Activated effector memory CD4-positive, alpha-beta T cell treated with anti-CD3 and anti-CD28 coated beads, Interleukin-2, amount 50 U/mL, for 16 hours (primary cell): ENCODE results near the gene LACTB.
"Not testable (repeated sequence)": the region's sequence is repeated elsewhere in the genome, so short reads cannot be mapped to it uniquely, and the experiment has no call there.

ENCODE experiments used
- DNase-seq: peaks from one replicate; pipeline ENCODE4 v3.0.0-alpha.2; 2020

LACTB gene

DNA sequence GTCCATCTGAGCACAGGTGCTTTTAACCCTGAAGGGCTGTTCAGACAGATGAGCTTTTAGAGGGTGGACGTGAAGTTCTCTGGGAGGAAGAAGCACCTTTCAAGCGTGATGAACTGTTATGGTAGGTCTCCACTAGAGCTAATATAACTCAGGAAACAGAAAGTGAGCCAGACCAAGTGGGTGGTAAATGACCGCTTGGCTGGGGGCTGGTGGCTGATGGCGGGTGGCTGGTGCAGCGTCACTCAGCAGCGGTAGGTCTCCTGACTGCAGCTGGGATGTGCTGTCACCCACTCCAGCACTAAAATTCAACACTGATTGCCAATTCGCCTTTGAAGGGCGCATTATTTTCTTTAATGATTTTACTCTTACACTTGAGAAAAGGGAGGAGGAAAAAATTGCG is 31.2 kb upstream of the LACTB start:
- DNase-seq: no peak

DNA sequence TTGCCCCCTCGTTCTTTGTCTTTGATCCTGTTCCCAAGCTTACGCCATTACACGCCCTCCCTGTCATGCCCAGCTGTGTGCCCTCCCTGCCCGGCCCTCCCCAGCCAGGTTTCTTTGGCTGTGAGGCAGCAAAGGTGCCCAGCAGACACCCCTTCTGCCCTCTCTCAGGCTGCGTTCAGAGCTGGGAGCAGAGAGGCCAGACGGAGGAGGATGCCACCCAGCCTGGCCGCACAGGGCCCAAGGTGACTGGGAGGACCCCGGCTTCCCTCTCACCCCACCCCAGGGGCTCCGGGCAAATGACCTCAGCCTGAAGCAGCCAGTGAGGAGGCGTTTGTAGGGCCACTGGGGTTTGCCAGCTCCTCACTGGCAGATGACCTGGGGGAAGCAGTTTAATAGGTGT is 30.8 kb upstream of the LACTB start:
- no peak for DNase-seq

DNA sequence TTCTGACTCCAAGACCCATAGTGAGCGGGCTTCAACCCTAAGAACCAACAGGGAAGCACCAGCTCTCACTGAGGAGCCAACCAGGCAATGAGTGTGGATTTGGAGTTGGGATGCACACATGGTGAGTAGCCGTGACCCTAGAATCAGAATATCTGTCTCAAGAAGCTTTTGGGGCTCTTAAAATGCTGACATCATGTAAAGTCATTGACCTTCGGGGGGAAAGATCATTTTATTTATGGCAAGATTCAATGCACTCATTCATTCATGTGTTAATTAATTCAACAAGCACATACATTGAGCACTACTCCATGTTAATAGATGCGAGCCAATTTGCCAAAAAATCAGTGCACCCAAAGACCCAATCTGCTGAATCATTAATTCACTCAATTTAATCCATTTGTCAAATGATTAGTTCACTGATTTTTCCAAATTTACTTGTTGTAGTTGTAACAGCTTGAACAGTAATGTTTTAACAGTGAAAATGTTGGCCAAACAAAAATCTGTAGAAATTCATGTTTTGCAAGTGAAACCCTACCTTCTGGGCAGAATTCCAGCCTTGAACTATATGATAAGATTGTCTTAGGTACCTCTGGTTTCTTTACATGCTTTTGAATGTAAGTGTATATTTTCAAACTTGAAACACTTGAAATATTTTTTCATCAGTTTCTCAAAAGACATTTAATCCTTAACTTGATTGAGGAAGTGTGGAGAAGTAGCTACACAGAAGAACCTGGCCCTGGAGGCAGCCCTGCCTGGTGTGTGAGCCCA is 29.8 kb upstream of the LACTB start:
- DNase-seq: no peak

DNA sequence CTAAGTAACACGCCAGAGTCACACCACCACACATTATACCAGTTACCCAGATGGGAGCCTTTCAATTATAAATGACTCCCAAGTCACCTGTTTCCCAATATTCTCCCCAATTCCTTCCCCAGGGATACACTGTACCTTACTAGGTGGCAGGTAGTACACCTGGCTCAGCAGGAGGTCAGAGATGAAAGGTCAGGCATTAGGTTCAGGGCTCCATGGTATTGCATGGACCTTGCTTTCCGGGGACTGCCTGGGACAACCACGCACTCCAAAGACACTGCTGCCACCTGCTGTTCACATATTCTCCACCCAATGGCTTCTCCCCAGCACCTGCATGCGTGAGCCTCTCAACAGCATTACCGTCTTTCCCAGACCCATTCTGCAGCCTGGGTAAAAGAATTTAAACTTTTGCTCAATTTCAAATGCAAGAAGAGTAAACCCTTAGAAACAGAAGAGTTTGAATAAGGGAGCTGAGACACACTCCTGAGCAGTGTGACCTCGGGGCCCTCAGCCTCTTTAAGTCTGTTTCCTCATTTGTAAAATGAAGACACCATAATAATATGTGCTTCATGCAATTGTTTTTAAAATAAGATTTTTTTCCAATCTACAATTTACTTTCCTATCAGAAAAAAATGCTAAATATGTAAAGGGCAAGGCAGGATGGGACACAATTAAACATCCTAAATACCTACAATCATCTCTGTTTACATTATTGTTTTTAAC is 28.0 kb upstream of the LACTB start:
- peak; percentile 86 for DNase-seq

DNA sequence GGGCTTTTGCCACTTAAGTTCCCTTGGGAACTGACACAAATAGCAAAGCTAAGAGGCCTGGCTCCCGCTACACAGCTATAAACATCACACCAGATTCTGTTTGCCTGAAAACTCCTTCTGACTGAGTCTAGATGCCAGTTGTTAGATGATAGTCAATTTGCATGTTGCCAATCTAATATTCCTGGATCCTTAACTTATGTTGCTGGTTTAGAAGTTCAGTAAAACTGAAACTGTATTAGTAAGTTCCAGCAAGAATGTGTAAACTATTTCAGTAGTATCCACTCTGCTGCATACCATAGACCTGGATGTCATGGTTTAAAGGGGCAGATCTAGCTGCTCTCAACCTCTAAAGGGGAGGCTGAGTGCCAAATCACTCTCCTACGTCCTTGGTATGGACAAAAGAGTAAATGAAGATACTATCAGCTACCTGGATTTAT is 27.1 kb upstream of the LACTB start:
- DNase-seq: no peak

DNA sequence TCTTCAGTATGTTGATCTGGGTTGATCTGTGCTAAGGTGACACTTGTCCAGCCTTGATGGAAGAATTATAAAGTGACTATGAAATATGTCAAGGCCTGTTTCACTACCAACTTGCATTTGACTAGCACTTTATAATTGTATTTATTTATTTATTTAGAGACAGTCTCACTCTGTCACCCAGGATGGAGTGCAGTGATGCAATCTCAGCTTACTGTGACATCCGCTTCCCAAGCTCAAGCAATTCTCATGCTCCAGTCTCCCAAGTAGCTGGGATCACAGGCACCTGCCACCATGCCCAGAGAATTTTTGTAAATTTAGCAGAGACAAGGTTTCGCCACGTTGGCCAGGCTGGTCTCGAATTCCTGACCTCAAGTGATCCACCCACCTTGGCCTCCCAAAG is 25.5 kb upstream of the LACTB start:
- DNase-seq: no peak

DNA sequence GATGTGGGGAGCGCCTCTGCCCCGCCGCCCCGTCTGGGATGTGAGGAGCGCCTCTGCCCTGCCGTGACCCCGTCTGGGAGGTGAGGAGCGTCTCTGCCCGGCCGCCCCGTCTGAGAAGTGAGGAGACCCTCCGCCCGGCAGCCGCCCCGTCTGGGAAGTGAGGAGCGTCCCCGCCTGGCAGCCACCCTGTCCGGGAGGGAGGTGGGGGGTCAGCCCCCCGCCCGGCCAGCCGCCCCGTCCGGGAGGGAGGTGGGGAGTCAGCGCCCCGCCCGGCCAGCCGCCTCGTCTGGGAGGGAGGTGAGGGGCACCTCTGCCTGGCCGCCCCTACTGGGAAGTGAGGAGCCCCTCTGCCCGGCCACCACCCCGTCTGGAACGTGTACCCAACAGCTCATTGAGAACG is 22.8 kb upstream of the LACTB start:
- not testable (repeated sequence) for DNase-seq

DNA sequence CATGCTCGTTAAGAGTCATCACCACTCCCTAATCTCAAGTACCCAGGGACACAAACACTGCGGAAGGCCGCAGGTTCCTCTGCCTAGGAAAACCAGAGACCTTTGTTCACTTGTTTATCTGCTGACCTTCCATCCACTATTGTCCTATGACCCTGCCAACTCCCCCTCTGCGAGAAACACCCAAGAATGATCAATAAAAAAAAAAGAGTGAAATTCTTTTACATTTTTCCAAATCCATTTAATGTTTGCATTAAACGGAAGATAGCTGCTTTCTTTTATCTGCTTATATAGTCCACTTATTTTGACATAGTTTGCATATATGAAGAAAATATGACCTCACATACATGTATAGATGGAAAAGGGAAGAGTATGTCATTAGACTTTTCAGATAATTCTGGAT is 22.1 kb upstream of the LACTB start:
- DNase-seq: not testable (repeated sequence)

DNA sequence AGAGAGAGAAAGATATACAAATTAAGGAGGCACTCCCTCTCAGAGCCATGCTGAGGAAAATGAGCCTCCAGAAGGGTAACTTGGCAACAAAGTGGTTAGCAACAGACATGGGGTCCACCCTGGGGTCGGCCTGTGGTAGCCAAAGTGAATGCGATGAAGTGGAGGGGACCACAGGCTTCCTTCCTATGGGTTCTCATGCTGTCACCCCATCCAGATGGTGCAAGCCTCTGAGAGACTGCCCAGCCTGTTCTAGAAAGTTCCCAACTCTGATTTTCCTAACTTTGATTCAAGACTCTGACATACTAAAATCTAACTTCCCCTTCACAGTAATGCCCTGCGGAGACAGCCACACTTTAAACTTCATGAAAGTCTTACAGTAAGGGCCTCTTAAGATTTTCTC is 18.2 kb upstream of the LACTB start:
- no peak for DNase-seq

DNA sequence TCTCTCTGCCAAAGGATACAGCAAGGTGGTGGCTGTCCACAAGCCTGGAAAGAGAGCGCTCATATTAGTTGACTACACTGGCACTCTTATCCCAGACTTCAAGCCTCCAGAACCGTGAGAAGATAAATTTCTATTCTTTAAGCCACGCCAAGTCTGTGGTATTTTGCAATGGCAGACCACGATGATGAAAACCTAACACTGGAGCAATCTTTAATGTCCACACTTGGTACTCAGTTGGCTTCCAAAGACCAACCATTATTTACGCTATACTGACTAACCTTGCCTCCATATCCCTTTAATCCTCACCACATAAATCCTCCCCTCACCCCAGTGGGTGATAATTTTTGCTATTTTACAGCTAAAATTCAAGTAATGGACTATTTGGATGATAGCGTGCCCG is 16.9 kb upstream of the LACTB start:
- no peak for DNase-seq

DNA sequence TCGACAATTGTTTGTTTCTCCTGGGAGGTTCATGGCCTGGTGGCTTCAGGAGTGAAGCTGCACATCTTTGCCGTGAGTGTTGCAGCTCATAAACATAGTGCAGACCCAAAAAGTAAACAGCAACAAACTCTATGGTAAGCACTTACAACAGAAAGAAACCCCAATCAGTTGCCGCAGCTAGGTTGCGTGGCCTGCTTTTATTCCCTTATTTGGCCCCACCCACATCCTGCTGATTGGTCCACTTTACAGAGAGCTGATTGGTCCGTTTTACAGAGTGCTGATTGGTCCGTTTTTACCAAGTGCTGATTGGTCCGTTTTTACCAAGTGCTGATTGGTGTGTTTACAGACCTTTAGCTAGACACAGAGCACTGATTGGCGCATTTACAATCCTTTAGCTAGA is 16.3 kb upstream of the LACTB start:
- DNase-seq: not testable (repeated sequence)

DNA sequence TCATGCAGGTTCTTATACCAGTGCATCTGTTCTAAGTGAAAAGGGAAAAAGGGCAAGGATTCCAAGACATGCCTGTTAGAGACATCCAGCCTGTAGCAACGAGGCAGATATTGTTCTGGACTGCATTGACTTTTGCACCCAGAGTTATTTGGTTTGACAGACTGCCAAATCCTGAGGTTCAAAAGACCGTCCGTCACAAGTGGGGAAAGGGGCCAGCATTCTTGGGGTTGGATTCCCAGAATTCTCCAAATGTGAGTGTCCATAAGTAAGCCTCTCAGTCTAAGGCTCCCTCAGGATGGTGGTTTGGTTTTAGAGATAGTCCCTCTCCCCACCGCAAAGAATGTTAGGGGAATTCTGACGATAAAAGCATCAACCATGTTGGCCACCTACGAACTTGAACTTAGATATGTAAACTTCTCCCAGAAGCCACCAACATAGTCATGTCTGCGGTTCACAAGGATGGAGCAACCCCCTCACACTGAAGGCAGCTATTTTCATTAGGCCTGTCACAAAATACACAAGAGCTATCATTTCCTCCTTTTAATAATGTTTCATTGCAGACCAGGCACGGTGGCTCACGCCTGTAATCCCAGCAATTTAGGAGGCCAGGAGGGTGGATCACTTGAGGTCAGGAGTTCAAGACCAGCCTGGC is 13.6 kb upstream of the LACTB start:
- no peak for DNase-seq

DNA sequence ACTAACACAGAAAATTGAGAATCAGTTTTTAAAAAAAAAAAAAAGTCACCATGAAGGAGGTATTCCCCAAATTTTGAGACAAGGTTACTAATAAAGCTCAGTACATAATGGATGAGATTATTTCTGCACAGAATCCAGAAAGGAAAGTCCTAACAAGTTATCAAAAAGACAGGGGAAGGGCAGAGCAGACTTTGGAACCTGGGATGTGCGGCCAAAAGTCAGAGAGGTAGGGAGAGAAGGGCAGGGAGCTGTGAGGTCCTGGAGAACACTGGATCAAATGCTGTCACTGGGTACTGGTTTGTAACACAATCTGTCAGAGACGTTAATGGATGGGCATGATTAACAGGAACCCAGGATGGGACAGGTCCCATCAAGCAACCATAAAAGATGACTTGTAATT is 12.2 kb upstream of the LACTB start:
- DNase-seq: no peak

DNA sequence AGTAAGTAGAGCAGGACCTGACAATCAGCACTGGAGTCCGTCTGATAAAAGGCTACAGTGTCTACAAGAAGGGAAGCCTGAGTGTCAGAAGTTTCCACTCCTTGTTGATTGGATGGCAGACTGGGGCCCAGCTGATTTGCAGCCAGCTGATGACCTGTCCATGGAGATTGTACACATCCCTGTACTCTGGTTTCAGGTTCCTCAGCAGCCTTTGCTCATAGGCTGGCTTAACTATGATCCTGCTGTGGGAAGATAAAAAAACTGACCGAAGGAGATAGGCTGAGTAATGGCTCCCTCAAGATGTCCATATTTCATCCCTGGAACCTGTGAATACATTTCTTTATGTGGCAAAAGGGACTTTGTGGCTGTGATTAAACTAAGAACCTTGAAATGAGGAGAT is 11.7 kb upstream of the LACTB start:
- DNase-seq: no peak

DNA sequence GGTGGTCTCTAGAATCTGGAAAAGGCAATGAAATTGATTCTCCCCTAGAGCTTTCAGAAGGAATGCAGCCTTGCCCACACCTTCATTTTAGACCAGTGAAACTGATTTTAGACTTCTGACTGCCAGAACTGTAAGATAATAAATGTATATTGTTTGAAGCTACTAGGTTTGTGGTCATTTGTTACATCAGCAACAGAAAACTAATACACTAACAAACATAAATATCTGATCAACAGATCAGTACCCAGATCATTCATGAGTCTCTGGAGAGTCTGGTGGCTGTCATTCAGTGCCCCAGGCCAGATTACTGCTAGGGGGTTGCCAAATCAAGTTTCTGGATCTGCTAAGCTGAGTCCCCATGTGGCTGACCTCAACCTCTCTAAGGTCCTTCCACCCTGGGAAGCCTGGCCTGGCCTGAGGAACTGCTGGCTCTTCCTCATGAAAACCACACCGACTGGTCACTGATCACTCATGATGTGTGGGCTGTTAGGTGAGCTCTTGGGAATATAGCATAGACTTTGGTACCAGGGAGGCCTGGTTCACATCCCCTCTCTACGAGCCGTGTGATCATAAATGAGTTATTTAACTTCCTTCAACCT is 11.1 kb upstream of the LACTB start:
- DNase-seq: no peak

DNA sequence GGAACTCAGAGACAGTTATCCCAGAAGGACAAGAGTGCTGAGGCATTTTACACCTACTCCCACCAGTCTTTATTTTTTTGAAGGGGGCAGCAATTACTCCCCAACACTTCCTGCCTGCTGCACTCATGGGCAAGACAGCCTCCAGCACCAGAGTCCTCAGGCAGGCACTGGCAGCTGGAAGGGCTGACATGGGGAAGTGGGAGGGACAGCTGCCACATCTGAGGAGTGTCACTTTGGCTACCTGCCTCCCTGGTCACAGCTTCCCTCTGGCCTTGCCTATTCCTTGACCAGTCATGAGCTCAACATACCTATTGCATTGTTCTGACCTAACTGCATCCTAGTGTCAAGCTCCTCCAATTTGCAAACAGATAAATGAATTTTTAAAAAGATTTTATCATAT is 10.2 kb upstream of the LACTB start:
- no peak for DNase-seq

DNA sequence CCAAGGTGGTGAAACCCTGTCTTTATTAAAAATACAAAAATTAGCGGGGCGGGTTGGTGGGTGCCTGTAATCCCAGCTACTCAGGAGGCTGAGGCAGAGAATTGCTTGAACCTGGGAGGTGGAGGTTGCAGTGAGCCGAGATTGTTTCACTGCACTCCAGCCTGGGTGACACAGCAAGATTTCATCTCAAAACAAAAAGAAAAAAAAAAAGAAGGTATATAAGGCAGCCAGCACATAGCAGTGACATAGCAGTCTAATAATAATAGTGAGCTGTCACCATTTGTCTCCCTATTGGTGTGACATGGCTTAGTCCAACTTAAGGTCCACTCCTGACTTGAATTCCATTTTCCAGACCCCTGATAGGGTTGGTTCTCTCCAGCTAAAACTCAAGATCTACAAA is 8.8 kb upstream of the LACTB start:
- DNase-seq: no peak

DNA sequence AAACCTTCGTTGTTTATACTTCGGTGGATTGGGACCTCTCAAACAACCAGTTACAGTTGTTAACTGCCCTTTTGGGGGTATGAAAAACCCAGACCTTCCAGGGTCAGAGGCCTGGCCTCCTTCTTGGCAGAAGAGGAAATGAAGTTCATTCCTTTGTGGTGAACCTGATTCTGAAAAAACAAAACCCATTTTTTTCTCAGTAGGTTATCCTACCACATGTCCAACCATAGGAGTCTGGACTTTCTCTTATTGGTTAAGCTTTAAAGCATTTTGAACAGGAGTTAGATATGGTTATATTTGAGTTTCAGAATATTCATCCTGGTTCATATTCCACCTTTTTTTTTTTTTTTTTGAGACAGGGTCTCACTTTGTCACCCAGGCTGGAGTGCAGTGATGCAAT is 7.2 kb upstream of the LACTB start:
- no peak for DNase-seq

DNA sequence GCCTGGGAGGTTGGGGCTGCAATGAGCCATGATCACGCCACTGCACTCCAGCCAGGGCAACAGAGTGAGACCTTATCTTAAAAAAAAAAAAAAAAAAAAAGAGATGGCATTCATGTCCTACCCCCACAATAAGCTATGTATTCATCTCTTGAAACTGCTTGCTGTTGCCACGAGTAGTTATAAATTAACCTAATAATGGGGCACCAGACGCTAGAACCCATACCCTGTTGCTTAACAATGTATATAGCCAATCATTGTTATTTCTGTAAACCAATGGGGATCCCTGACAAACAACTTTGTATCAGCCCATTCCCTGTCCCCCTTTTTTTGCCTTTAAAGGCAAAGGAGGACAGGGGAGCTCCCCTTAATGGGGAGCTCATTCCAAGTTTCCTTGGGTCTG is 2.8 kb upstream of the LACTB start:
- no peak for DNase-seq

DNA sequence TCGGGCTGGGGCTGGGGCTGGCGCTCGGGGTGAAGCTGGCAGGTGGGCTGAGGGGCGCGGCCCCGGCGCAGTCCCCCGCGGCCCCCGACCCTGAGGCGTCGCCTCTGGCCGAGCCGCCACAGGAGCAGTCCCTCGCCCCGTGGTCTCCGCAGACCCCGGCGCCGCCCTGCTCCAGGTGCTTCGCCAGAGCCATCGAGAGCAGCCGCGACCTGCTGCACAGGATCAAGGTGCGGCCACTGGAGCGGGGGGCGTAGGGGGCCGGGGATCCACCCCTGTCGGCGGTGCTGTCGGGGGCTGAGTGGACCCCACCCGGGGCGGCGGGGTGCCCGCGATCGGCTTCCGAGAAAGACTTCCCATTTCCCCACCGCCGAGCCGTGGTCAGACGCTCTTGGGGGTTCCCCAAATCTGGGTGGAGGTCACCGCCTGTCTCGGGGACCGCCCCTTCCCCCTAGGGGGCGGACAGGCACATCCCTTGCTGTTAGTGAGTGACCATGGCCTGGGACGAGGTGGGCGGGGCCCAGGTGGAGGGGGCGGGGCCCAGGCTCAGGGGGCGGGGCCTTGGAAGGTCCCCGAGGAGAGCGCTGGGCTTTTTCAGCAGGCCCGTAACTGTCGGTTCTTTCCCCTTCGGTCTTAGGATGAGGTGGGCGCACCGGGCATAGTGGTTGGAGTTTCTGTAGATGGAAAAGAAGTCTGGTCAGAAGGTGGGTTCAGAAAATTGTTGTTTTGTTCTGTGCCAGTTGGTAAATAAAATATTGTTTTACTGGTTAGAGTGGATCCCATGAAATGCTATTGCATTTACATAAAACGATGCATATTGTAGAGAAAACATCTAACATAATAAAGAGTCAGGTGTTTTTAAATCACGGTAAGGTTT is 578 bp downstream of the LACTB start:
- peak; percentile 89 for DNase-seq

DNA sequence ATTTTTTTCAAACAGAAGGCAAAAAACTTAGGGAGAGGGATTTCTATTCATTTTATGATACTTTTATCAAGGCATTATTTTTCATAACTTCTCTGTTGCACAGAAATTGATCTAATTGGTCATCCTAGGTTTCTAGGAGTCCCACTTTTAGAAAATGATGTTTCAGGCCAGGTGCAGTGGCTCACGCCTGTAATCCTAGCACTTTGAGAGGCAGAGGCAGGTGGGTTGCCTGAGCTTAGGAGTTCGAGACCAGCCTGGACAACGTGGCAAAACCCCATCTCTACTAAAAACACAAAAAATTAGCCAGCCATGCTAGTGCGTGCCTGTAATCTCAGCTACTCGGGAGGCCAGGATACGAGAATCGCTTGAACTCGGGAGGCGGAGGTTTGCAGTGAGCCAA is 2.8 kb downstream of the LACTB start:
- no peak for DNase-seq

DNA sequence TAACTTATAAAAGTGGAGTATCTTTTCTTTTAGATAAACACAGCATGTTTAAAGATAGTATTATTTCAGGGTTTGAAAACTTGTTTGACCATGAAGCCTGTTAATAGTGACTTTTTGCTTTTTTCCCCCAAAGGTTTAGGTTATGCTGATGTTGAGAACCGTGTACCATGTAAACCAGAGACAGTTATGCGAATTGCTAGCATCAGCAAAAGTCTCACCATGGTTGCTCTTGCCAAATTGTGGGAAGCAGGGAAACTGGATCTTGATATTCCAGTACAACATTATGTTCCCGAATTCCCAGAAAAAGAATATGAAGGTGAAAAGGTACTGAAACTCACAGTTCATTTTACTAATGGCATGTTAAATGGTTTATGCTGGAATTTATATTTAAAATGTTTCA is 5.1 kb downstream of the LACTB start:
- no peak for DNase-seq

DNA sequence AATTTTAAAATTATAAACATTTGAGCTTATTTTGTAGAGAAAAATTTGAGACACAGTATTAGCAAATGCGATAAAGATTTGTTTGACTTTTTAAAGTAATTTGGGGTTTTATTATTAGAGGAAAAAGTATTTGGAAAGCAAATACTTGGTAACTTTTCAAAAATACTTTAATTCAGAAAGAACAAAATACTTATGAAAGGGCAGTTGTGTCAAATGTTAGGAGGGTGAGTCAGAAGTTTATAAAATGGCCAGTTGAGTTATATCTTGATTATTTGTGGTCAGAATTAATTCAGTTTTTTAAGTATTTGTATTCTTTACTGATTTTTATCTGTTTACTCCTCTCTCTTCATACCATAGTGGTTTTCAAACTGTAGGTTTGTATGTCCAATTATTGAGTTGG is 12.1 kb downstream of the LACTB start:
- DNase-seq: no peak
